ENCODE measurements around the gene TEKTIP1.

TEKTIP1 gene

GRCh38 chr19:3512562-3513228 is 26.3 kb upstream of the TEKTIP1 start:
- DNase-seq (ENCODE audit: extremely low spot score): no peak
- ChIA-PET POLR2A (interaction anchor here (1.2 kb wide), 1 partner anchor 12 kb away, joined by 3 read pairs; the partner anchor contains the start of gene DOHH), CTCF (no interaction called here)
- TF ChIP-seq SP1 (IDR thresholded peaks at IDR 0.05): no peak
- no peak for TF ChIP-seq FOXK2 (IDR thresholded peaks at IDR 0.05)
- TF ChIP-seq PKNOX1 (IDR thresholded peaks at IDR 0.05): no peak
- TF ChIP-seq LEF1 (IDR thresholded peaks at IDR 0.05; ENCODE audit: borderline replicate concordance): no peak

- TF ChIP-seq ZNF384 (IDR thresholded peaks at IDR 0.05): no peak
Measured at GRCh38 chr19:3513229-3514140, 25.5 kb upstream of the TEKTIP1 start.

GRCh38 chr19:3514930-3515329 is 24.0 kb upstream of the TEKTIP1 start:
- POLR2A ChIA-PET: no interaction called here
- no peak for DNase-seq (ENCODE audit: extremely low spot score)
- TF ChIP-seq HDGF (IDR thresholded peaks at IDR 0.05; ENCODE audit: borderline replicate concordance): no peak
- no peak for TF ChIP-seq CTBP1 (IDR thresholded peaks at IDR 0.05; ENCODE audit: borderline replicate concordance)
- no peak for TF ChIP-seq BHLHE40 (IDR thresholded peaks at IDR 0.05; ENCODE audit: borderline replicate concordance)
- TF ChIP-seq FOXA1 (IDR thresholded peaks at IDR 0.05): no peak
- TF ChIP-seq L3MBTL2 (conservative IDR thresholded peaks at IDR 0.05): no peak
- TF ChIP-seq LEF1 (IDR thresholded peaks at IDR 0.05; ENCODE audit: borderline replicate concordance): no peak
- TF ChIP-seq ZNF384 (IDR thresholded peaks at IDR 0.05): no peak
- TF ChIP-seq TARDBP (IDR thresholded peaks at IDR 0.05): no peak
- CTCF ChIA-PET: no interaction called here

More at GRCh38 chr19:3513229-3514140, 25.5 kb upstream of the TEKTIP1 start:
- no peak for DNase-seq (ENCODE audit: extremely low spot score)
- CTCF ChIA-PET: no interaction called here
- POLR2A ChIA-PET: interaction anchor here (1.2 kb wide), 1 partner anchor 13 kb away, joined by 3 read pairs; the partner anchor contains the start of gene DOHH

GRCh38 chr19:3515891-3516422 is 23.0 kb upstream of the TEKTIP1 start:
- ChIA-PET CTCF (no interaction called here), POLR2A (no interaction called here)
- no peak for TF ChIP-seq ELF4 (IDR thresholded peaks at IDR 0.05)
- TF ChIP-seq LEF1 (IDR thresholded peaks at IDR 0.05; ENCODE audit: borderline replicate concordance): no peak
- TF ChIP-seq L3MBTL2 (conservative IDR thresholded peaks at IDR 0.05): no peak
- no peak for TF ChIP-seq ZNF384 (IDR thresholded peaks at IDR 0.05)
- no peak for TF ChIP-seq FOXK2 (IDR thresholded peaks at IDR 0.05)
- TF ChIP-seq SP1 (IDR thresholded peaks at IDR 0.05): no peak
- TF ChIP-seq HDGF (IDR thresholded peaks at IDR 0.05; ENCODE audit: borderline replicate concordance): no peak
- no peak for TF ChIP-seq NFRKB (IDR thresholded peaks at IDR 0.05)
- no peak for DNase-seq (ENCODE audit: extremely low spot score)

GRCh38 chr19:3516675-3517207 is 22.2 kb upstream of the TEKTIP1 start:
- POLR2A ChIA-PET: no interaction called here
- CTCF ChIA-PET: no interaction called here
- DNase-seq (ENCODE audit: extremely low spot score): no peak
- TF ChIP-seq CTBP1 (IDR thresholded peaks at IDR 0.05; ENCODE audit: borderline replicate concordance): no peak
- no peak for TF ChIP-seq FOXM1 (IDR thresholded peaks at IDR 0.05; ENCODE audit: borderline replicate concordance)
- TF ChIP-seq ARNT (IDR thresholded peaks at IDR 0.05): no peak
- TF ChIP-seq ELF4 (IDR thresholded peaks at IDR 0.05): no peak
- TF ChIP-seq BHLHE40 (IDR thresholded peaks at IDR 0.05; ENCODE audit: borderline replicate concordance): no peak
- no peak for TF ChIP-seq TARDBP (IDR thresholded peaks at IDR 0.05)

- POLR2A ChIA-PET: no interaction called here
- no peak for TF ChIP-seq ARNT (IDR thresholded peaks at IDR 0.05)
- TF ChIP-seq CTBP1 (IDR thresholded peaks at IDR 0.05; ENCODE audit: borderline replicate concordance): no peak
- TF ChIP-seq HDGF (IDR thresholded peaks at IDR 0.05; ENCODE audit: borderline replicate concordance): no peak
- no peak for TF ChIP-seq LEF1 (IDR thresholded peaks at IDR 0.05; ENCODE audit: borderline replicate concordance)
- TF ChIP-seq TARDBP (IDR thresholded peaks at IDR 0.05): no peak
- no peak for TF ChIP-seq ZNF384 (IDR thresholded peaks at IDR 0.05)
- DNase-seq (ENCODE audit: extremely low spot score): no peak
- CTCF ChIA-PET: no interaction called here
Measured at GRCh38 chr19:3517638-3518037, 21.3 kb upstream of the TEKTIP1 start.

- POLR2A ChIA-PET: no interaction called here
- CTCF ChIA-PET: no interaction called here
- TF ChIP-seq PKNOX1 (IDR thresholded peaks at IDR 0.05) (no peak), ZNF384 (IDR thresholded peaks at IDR 0.05) (no peak), LEF1 (IDR thresholded peaks at IDR 0.05; ENCODE audit: borderline replicate concordance) (no peak)
- DNase-seq (ENCODE audit: extremely low spot score): no peak
Measured at GRCh38 chr19:3518255-3518654, 20.7 kb upstream of the TEKTIP1 start.

Measured in HEK293T (cell line).